CD8-positive, alpha-beta memory T cell (primary cell): ENCODE results near the gene RSPH4A. TPM values are rescaled to one million over a fixed set of nuclear protein-coding genes. Genes with fewer than 3 reads are reported as not detected.
A peak's percentile ranks its signal among the peaks of the same experiment; 100 is the strongest.

Source experiments
- CTCF ChIA-PET: fragments of 350-600 bp; sonication (Branson Sonifier 250); formaldehyde crosslinking; loops from one replicate; lab custom pipeline; 2021; ENCODE audit warnings: antibody characterized with exemption; lab: Charles Lee
- POLR2A ChIA-PET: fragments of 350-600 bp; sonication (Branson Sonifier 250); formaldehyde crosslinking; loops from one replicate; lab custom pipeline; 2021; ENCODE audit warnings: antibody characterized with exemption; lab: Charles Lee
- DNase-seq, 5 donors: peaks; one replicate each; pipeline versions ENCODE4 v3.0.0 to v3.0.0-alpha.2; 2020 to 2022; ENCODE audit warnings: mixed read lengths in 1 of 5
- H3K27ac ChIP-seq: one replicate; pipeline ENCODE4 v1.7.0; 2013; ENCODE audit warnings: low read depth, mild to moderate bottlenecking, low read length, moderate library complexity
- H3K27me3 ChIP-seq: 2 replicates; pipeline ENCODE4 v1.7.0; 2013; ENCODE audit warnings: low read length, mild to moderate bottlenecking; ENCODE audit not compliant: insufficient read depth, poor library complexity, severe bottlenecking
- H3K36me3 ChIP-seq: 2 replicates; pipeline ENCODE4 v1.7.0; 2013; ENCODE audit warnings: mild to moderate bottlenecking, low read length, moderate library complexity; ENCODE audit not compliant: insufficient read depth
- H3K4me1 ChIP-seq: 2 replicates; pipeline ENCODE4 v1.7.0; 2013; ENCODE audit warnings: mild to moderate bottlenecking, low read length, moderate library complexity; ENCODE audit not compliant: insufficient read depth
- H3K4me3 ChIP-seq: 2 replicates; pipeline ENCODE4 v1.7.0; 2013; ENCODE audit warnings: mild to moderate bottlenecking, low read length
- H3K9me3 ChIP-seq: 2 replicates; pipeline ENCODE4 v1.7.0; 2013; ENCODE audit warnings: mild to moderate bottlenecking, low read length
- H3K27ac Mint-ChIP-seq, 8 donors: one replicate each; pipeline ENCODE4 v1.8.0; 2020 to 2021; ENCODE audit warnings: mixed read lengths in 8 of 8, mild to moderate bottlenecking in 6 of 8, inconsistent platforms in 3 of 8, moderate library complexity in 3 of 8
- H3K27me3 Mint-ChIP-seq, 2 donors: one replicate each; pipeline ENCODE4 v1.8.0; 2020 to 2021; ENCODE audit warnings: mixed read lengths in 2 of 2, mild to moderate bottlenecking in 1 of 2, moderate library complexity in 1 of 2
- H3K36me3 Mint-ChIP-seq, 3 donors: one replicate each; pipeline ENCODE4 v1.8.0; 2020 to 2021; ENCODE audit warnings: mixed read lengths in 3 of 3, inconsistent platforms in 1 of 3, mild to moderate bottlenecking in 1 of 3
- H3K4me1 Mint-ChIP-seq, 3 donors: one replicate each; pipeline ENCODE4 v1.8.0; 2020 to 2021; ENCODE audit warnings: mixed read lengths in 3 of 3, inconsistent platforms in 1 of 3, mild to moderate bottlenecking in 1 of 3
- H3K4me3 Mint-ChIP-seq, 7 donors: one replicate each; pipeline ENCODE4 v1.8.0; 2020 to 2021; ENCODE audit warnings: mixed read lengths in 7 of 7, mild to moderate bottlenecking in 6 of 7, moderate library complexity in 4 of 7, inconsistent platforms in 2 of 7
- H3K9me3 Mint-ChIP-seq, 5 donors: one replicate each; pipeline ENCODE4 v1.8.0; 2020 to 2022; ENCODE audit warnings: mixed read lengths in 5 of 5, mild to moderate bottlenecking in 3 of 5, moderate library complexity in 2 of 5, inconsistent platforms in 1 of 5
- polyA plus RNA-seq: library from polyadenylated mRNA; unstranded; fragments of 300-500 nt; fragmentation: Illumina TruSeq; gene quantifications from one replicate; pipeline ENCODE4 v1.2.3, GENCODE V29; 2021
- total RNA-seq, 2 experiments: library from RNA; stranded (reverse); gene quantifications; one replicate each; pipeline ENCODE4 v1.2.3, GENCODE V29; 2021

RSPH4A gene
- total and polyA plus RNA-seq, 3 experiments from 2014 or later: 0.11 to 0.28 TPM; not detected in 1

GRCh38 chr6:116680880-116681672 is 64.8 kb downstream of the RSPH4A start, which contains the start of gene KPNA5:
KPNA5 (plus strand) TSS chr6:116681211; CDS start chr6:116681335, 124 bp downstream.
- Histone ChIP-seq H3K9me3 (no peaks in the 10 kb centered on the region), H3K27ac (peak within 1 kb of the TSS; percentile 80), H3K36me3 (peaks cover 5% of the 10 kb centered on the region), H3K4me1 (peaks cover 16% of the 10 kb centered on the region), H3K4me3 (peak within 1 kb of the TSS; percentile 94), H3K27me3 (no peaks in the 10 kb centered on the region)
- Mint-ChIP-seq H3K27ac (peak within 1 kb of the TSS; percentile 91 to 100 (median 99)), H3K27me3 (no peaks in the 10 kb centered on the region), H3K36me3 (peaks cover 12 to 36% (median 12%) of the 10 kb centered on the region in 3 donors), H3K4me1 (peaks cover 47 to 57% (median 53%) of the 10 kb centered on the region in 3 donors), H3K9me3 (no peaks in the 10 kb centered on the region), H3K4me3 (peak within 1 kb of the TSS; percentile 95 to 99 (median 98))
- DNase-seq: peak; percentile 87 to 94 (median 88)
- POLR2A ChIA-PET: interaction anchor here (0.9 to 2.5 kb wide), 6 partner anchors 13 to 581 kb away, joined by 3 to 18 read pairs (median 5); partner anchors contain the start of genes NT5DC1, RWDD1, TSPYL1 and ZUP1
- CTCF ChIA-PET: interaction anchor here (0.9 to 1.0 kb wide), 2 partner anchors 10 to 13 kb away, joined by 3 to 5 read pairs; partner anchors contain the start of gene ZUP1

- H3K27me3 ChIP-seq: no peaks in the 10 kb centered on the region
- peak; percentile 19 to 65 (median 38) for DNase-seq
- H3K4me1 Mint-ChIP-seq: peaks cover 59 to 69% (median 66%) of the 10 kb centered on the region in 3 donors
- ChIA-PET CTCF (no interaction called here), POLR2A (interaction anchor here (0.9 to 2.5 kb wide), 5 partner anchors 13 to 582 kb away, joined by 3 to 18 read pairs (median 4); partner anchors contain the start of genes NT5DC1, RWDD1, TSPYL1 and ZUP1)
- H3K36me3 ChIP-seq: peaks cover 5% of the 10 kb centered on the region
- no peaks in the 10 kb centered on the region for H3K27me3 Mint-ChIP-seq
- H3K9me3 Mint-ChIP-seq: no peaks in the 10 kb centered on the region
- H3K9me3 ChIP-seq: no peaks in the 10 kb centered on the region
- H3K36me3 Mint-ChIP-seq: peaks cover 12 to 40% (median 15%) of the 10 kb centered on the region in 3 donors
- peak overlapping the region; percentile 43 for H3K27ac ChIP-seq
- H3K4me1 ChIP-seq: peaks cover 16% of the 10 kb centered on the region
- H3K4me3 Mint-ChIP-seq: peak overlapping the region; percentile 95 to 99 (median 98)
- H3K4me3 ChIP-seq: peak overlapping the region; percentile 20
- peak overlapping the region; percentile 91 to 100 (median 94) for H3K27ac Mint-ChIP-seq
Measured at GRCh38 chr6:116682334-116682712, 66.0 kb downstream of the RSPH4A start.

Other genes with a start within 250 kb of the RSPH4A start
- gene DSE, start 245.5 kb upstream of the RSPH4A start, total RNA-seq: 1 to 10 TPM; 7.5 to 7.9 TPM
- 2.7 TPM for gene DSE, start 245.5 kb upstream of the RSPH4A start, polyA plus RNA-seq
- 1 to 10 TPM; 1.7 to 2.2 TPM for gene CALHM6, start 155.1 kb upstream of the RSPH4A start, total RNA-seq
- gene CALHM6, start 155.1 kb upstream of the RSPH4A start, polyA plus RNA-seq: 10.9 TPM
- gene CALHM5, start 104.8 kb upstream of the RSPH4A start, total RNA-seq: not detected
- gene CALHM5, start 104.8 kb upstream of the RSPH4A start, polyA plus RNA-seq: not detected
- gene TRAPPC3L, start 70.8 kb upstream of the RSPH4A start, total RNA-seq: not detected
- not detected for gene TRAPPC3L, start 70.8 kb upstream of the RSPH4A start, polyA plus RNA-seq
- gene CALHM4, start 62.7 kb upstream of the RSPH4A start, total RNA-seq: not detected
- not detected for gene CALHM4, start 62.7 kb upstream of the RSPH4A start, polyA plus RNA-seq
- gene RWDD1, start 45.0 kb upstream of the RSPH4A start, total RNA-seq: 10 to 100 TPM; 54.6 to 56.2 TPM
- 67.8 TPM for gene RWDD1, start 45.0 kb upstream of the RSPH4A start, polyA plus RNA-seq
- 10 to 100 TPM; 16.3 to 16.7 TPM for gene ZUP1, start 52.3 kb downstream of the RSPH4A start, total RNA-seq
- 4.3 TPM for gene ZUP1, start 52.3 kb downstream of the RSPH4A start, polyA plus RNA-seq
- gene KPNA5, start 64.7 kb downstream of the RSPH4A start, total RNA-seq: 10 to 100 TPM; 11.3 to 13.5 TPM
- 12.0 TPM for gene KPNA5, start 64.7 kb downstream of the RSPH4A start, polyA plus RNA-seq
- not detected for gene FAM162B, start 149.2 kb downstream of the RSPH4A start, total RNA-seq
- gene FAM162B, start 149.2 kb downstream of the RSPH4A start, polyA plus RNA-seq: not detected
- not detected for gene GPRC6A, start 212.6 kb downstream of the RSPH4A start, total RNA-seq
- not detected for gene GPRC6A, start 212.6 kb downstream of the RSPH4A start, polyA plus RNA-seq